PC-9 (cell line): ENCODE results near the gene CLCA1. TPM values are rescaled to one million over a fixed set of nuclear protein-coding genes. Genes with fewer than 3 reads are reported as not detected.

Source experiments
- BruUV-seq: library from RNA; stranded (reverse); fragments of 400-500 nt; replicated peaks from 2 replicates; lab custom pipeline; 2021; lab: Mats Ljungman, UMichigan
- CTCF ChIA-PET: fragments of 300-600 bp; sonication (Branson Sonifier 250); formaldehyde crosslinking; loops from one replicate; lab custom pipeline; 2022; ENCODE audit warnings: antibody characterized with exemption; lab: Charles Lee
- POLR2A ChIA-PET: fragments of 300-600 bp; sonication (Branson Sonifier 250); formaldehyde crosslinking; loops from one replicate; lab custom pipeline; 2022; ENCODE audit warnings: antibody characterized with exemption; ENCODE audit not compliant: unreplicated experiment; lab: Charles Lee
- DNase-seq, 2 experiments: peaks; one replicate each; pipeline versions ENCODE4 v3.0.0 to v3.0.0-alpha.2; 2015 to 2022; ENCODE audit warnings: mixed read lengths in 1 of 2
- H2AFZ ChIP-seq: fragments of 200-600 bp; sonication (generic); 2 replicates; pipeline ENCODE4 v1.8.1; 2017; ENCODE audit warnings: antibody characterized with exemption
- H3F3A ChIP-seq: fragments of 200-600 bp; sonication (generic); 2 replicates; pipeline ENCODE4 v1.8.1; 2017; ENCODE audit warnings: antibody characterized with exemption, mild to moderate bottlenecking, low read depth; ENCODE audit not compliant: insufficient read depth
- H3K27ac ChIP-seq: fragments of 200-600 bp; sonication (generic); 2 replicates; pipeline ENCODE4 v1.6.1; 2016; ENCODE audit warnings: mixed run types
- H3K27me3 ChIP-seq: fragments of 200-600 bp; sonication (generic); 2 replicates; pipeline ENCODE4 v1.6.1; 2016; ENCODE audit warnings: low read depth, mixed run types; ENCODE audit not compliant: insufficient read depth
- H3K36me3 ChIP-seq: fragments of 200-600 bp; sonication (generic); 2 replicates; pipeline ENCODE4 v1.6.1; 2016; ENCODE audit warnings: low read depth, mixed run types
- H3K4me1 ChIP-seq: fragments of 200-600 bp; sonication (generic); replicated peaks from 2 replicates; pipeline ENCODE4 v1.6.1; 2016; ENCODE audit warnings: mixed run types; ENCODE audit not compliant: insufficient read depth
- H3K4me2 ChIP-seq: fragments of 200-600 bp; sonication (generic); 2 replicates; pipeline ENCODE4 v1.6.1; 2017; ENCODE audit warnings: mixed run types
- H3K4me3 ChIP-seq: fragments of 200-600 bp; sonication (generic); 2 replicates; pipeline ENCODE4 v1.6.1; 2016; ENCODE audit warnings: mixed run types
- H3K79me2 ChIP-seq: fragments of 200-600 bp; sonication (generic); 2 replicates; pipeline ENCODE4 v1.6.1; 2017; ENCODE audit warnings: low read depth, mixed run types
- H3K9me2 ChIP-seq: fragments of 200-600 bp; sonication (generic); 2 replicates; pipeline ENCODE4 v1.8.1; 2017; ENCODE audit warnings: mild to moderate bottlenecking; ENCODE audit not compliant: insufficient read depth
- H3K9me3 ChIP-seq: fragments of 200-600 bp; sonication (generic); 2 replicates; pipeline ENCODE4 v1.8.1; 2016; ENCODE audit warnings: low read depth; ENCODE audit not compliant: insufficient read depth
- H4K20me1 ChIP-seq: fragments of 200-600 bp; sonication (generic); 2 replicates; pipeline ENCODE4 v1.8.1; 2017; ENCODE audit not compliant: insufficient read depth
- EZH2 ChIP-seq: fragments of 200-600 bp; sonication (generic); IDR thresholded peaks from 2 replicates; pipeline ENCODE4 v1.8.0; 2017; ENCODE audit warnings: antibody characterized with exemption, low read depth
- intact Hi-C: fragments of 100-400 bp; cut with micrococcal nuclease; formaldehyde crosslinking; loops from one replicate; pipeline ENCODE4 v1.10.0; 2022; ENCODE audit not compliant: unreplicated experiment
- total RNA-seq: library from RNA; stranded (reverse); gene quantifications from 2 replicates; pipeline ENCODE4 v1.2.3, GENCODE V29; 2021
- TF ChIP-seq, protein P1 (sequence below): fragments of 200-600 bp; sonication (generic); conservative IDR thresholded peaks from 2 replicates; pipeline ENCODE4 v1.6.1; 2017; ENCODE audit warnings: mixed run types, antibody characterized with exemption, mild to moderate bottlenecking, moderate library complexity

The CLCA1 gene
- total RNA-seq, 1 experiment from 2014 or later, result not detected

DNA sequence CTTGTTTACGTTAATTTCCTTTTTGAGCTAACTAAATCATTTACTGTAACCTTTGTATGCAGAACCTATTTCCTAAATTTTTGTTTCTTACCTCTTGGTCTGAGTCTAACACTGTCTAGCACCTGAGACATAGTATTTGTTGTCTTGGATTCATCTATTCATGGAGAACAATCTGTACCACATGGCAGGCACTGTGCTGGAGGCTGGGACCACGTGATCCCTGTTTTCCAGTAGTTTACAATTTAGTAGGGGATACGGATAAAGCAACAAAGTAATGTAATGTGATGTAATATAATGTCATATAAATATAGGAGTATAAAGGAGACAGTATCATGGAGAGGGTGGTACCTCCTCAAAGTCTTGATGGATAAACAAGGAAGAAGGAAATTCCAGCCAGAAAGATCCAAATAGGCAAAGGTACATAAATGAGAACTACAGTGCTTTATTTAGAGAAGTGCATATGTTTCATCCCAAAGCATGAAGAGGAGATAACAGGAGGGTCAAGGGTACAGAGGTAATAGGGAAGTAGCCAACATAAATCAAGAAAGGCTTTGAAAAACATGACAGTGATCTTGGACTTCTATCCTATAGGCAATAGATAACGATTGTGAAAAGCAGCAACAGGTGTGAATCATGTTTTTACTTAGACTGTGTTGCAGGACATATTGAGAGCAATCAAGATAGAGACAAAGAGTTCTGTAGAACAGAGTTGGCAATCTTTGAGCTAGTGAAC, 52.2 kb downstream of the CLCA1 start:
- Histone ChIP-seq H2AFZ (0 out of 2 replicates have a peak overlapping the region, but pooled peaks have one; percentile 10), H3K4me2 (no peak overlapping the region), H3K4me1 (peaks cover 12% of the 10 kb centered on the region), H3K27ac (no peak overlapping the region), H3F3A (no peaks in the 10 kb centered on the region), H3K36me3 (no peaks in the 10 kb centered on the region), H4K20me1 (no peaks in the 10 kb centered on the region), H3K9me3 (no peaks in the 10 kb centered on the region; the same call in 1 of the 2 replicates), H3K79me2 (no peaks in the 10 kb centered on the region), H3K27me3 (no peaks in the 10 kb centered on the region), H3K4me3 (no peak overlapping the region), H3K9me2 (peaks cover 3% of the 10 kb centered on the region; the same call in 1 of the 2 replicates)
- ChIA-PET CTCF (no interaction called here), POLR2A (interaction anchor here (0.7 kb wide), 1 partner anchor 10 kb away, joined by 6 read pairs; no protein-coding TSS in a partner anchor)
- no TSS peak for BruUV-seq
- intact Hi-C loops, result no loop called here
- no peak for TF ChIP-seq EZH2
- TF ChIP-seq, protein P1, sequence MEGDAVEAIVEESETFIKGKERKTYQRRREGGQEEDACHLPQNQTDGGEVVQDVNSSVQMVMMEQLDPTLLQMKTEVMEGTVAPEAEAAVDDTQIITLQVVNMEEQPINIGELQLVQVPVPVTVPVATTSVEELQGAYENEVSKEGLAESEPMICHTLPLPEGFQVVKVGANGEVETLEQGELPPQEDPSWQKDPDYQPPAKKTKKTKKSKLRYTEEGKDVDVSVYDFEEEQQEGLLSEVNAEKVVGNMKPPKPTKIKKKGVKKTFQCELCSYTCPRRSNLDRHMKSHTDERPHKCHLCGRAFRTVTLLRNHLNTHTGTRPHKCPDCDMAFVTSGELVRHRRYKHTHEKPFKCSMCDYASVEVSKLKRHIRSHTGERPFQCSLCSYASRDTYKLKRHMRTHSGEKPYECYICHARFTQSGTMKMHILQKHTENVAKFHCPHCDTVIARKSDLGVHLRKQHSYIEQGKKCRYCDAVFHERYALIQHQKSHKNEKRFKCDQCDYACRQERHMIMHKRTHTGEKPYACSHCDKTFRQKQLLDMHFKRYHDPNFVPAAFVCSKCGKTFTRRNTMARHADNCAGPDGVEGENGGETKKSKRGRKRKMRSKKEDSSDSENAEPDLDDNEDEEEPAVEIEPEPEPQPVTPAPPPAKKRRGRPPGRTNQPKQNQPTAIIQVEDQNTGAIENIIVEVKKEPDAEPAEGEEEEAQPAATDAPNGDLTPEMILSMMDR, result no peak
- no peak for DNase-seq

DNA sequence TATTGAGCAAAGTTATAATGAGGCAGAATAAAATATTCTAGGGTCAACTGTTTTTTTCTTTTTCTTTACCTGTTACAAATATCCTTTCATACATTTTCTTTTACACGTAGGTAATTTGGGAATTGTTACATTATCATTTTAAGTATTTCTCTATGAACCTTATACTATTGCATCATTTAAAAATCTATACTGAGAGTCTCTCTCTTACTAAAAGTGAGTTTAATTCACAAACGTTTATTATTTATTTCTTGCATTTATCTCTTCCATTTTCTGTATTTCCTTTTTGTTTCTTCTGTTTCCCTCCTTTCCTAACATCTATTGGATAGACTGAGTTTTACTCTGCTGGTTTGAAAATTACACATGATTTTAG, 52.8 kb downstream of the CLCA1 start:
- Histone ChIP-seq H3K9me3 (no peaks in the 10 kb centered on the region; the same call in 1 of the 2 replicates), H2AFZ (0 out of 2 replicates have a peak overlapping the region, but pooled peaks have one; percentile 10), H3K27ac (no peak overlapping the region), H3K27me3 (no peaks in the 10 kb centered on the region), H3F3A (no peaks in the 10 kb centered on the region), H3K4me2 (no peak overlapping the region), H3K4me3 (no peak overlapping the region), H3K4me1 (peaks cover 12% of the 10 kb centered on the region), H3K79me2 (no peaks in the 10 kb centered on the region), H4K20me1 (no peaks in the 10 kb centered on the region), H3K36me3 (no peaks in the 10 kb centered on the region), H3K9me2 (peaks cover 3% of the 10 kb centered on the region; the same call in 1 of the 2 replicates)
- ChIA-PET CTCF (no interaction called here), POLR2A (no interaction called here)
- intact Hi-C loops, result no loop called here
- DNase-seq, result no peak
- no peak for TF ChIP-seq EZH2
- TF ChIP-seq, protein P1, result no peak
- no TSS peak for BruUV-seq

DNA sequence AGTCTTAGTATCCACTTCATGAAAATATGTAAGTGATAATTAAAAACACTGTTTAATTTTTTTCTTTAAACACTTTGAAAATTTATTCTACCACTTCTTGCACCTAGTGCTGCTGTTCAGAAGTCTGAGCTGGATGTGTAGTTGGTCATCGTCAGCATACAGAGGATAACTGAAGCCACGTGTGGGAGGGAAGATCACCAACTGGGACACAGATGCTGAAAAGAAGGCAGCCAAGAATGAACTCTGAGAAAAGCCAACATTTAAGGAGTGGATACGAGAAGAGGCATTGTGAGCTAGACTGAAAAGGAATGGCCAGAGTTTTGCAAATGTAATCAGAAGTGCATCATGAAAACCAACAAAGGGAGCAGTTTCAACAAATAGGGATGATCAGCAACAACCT, 53.5 kb downstream of the CLCA1 start:
- Histone ChIP-seq H3K9me3 (no peaks in the 10 kb centered on the region; the same call in 1 of the 2 replicates), H3K9me2 (peaks cover 3% of the 10 kb centered on the region; the same call in 1 of the 2 replicates), H3K79me2 (no peaks in the 10 kb centered on the region), H3F3A (no peaks in the 10 kb centered on the region), H3K27me3 (no peaks in the 10 kb centered on the region), H3K27ac (no peak overlapping the region), H3K4me1 (peaks cover 7% of the 10 kb centered on the region), H3K36me3 (no peaks in the 10 kb centered on the region), H3K4me3 (no peak overlapping the region), H2AFZ (peak overlapping the region; percentile 55), H4K20me1 (no peaks in the 10 kb centered on the region), H3K4me2 (no peak overlapping the region)
- no peak for TF ChIP-seq EZH2
- DNase-seq, result no peak
- POLR2A ChIA-PET, result no interaction called here
- BruUV-seq, result no TSS peak
- intact Hi-C loops, result no loop called here
- CTCF ChIA-PET, result no interaction called here
